Fibroblast of lung (primary cell): Measurements from ENCODE around the gene COL9A2. TPM values are rescaled to one million over a fixed set of nuclear protein-coding genes. Genes with fewer than 3 reads are reported as not detected.
"Not testable (repeated sequence)": the region's sequence is repeated elsewhere in the genome, so short reads cannot be mapped to it uniquely, and the experiment has no call there.

Experiments used
- DNase-seq, 2 donors: peaks; one replicate each; pipeline versions ENCODE4 v3.0.0 to v3.0.0-alpha.2; 2010; ENCODE audit warnings: low read depth in 2 of 2
- H2AFZ ChIP-seq: 2 replicates; pipeline ENCODE4 v1.5.1; 2012; ENCODE audit warnings: low read length, control low read depth, inconsistent platforms
- H3K27ac ChIP-seq: 2 replicates; pipeline ENCODE4 v1.5.1; 2011; ENCODE audit warnings: low read length, control low read depth; ENCODE audit not compliant: insufficient read depth
- H3K27me3 ChIP-seq: 2 replicates; pipeline ENCODE4 v1.5.1; 2011; ENCODE audit warnings: mild to moderate bottlenecking, low read length; ENCODE audit not compliant: control insufficient read depth, insufficient read depth
- H3K36me3 ChIP-seq: 2 replicates; pipeline ENCODE4 v1.5.1; 2011; ENCODE audit warnings: low read length; ENCODE audit not compliant: control insufficient read depth, insufficient read depth
- H3K4me1 ChIP-seq: 2 replicates; pipeline ENCODE4 v1.5.1; 2011; ENCODE audit warnings: low read length; ENCODE audit not compliant: control insufficient read depth, insufficient read depth; ENCODE audit errors: extremely low read depth
- H3K4me2 ChIP-seq: 2 replicates; pipeline ENCODE4 v1.5.1; 2011; ENCODE audit warnings: low read length, control low read depth; ENCODE audit not compliant: insufficient read depth; ENCODE audit errors: extremely low read depth
- H3K4me3 ChIP-seq, 4 experiments: fragments of 200-600 bp in 1 of 4; sonication (generic) in 1 of 4; replicated peaks in 1 of 4; 2 replicates each; pipeline ENCODE4 v1.5.1; 2011 to 2016; ENCODE audit warnings: low read length in 4 of 4, low read depth in 3 of 4, mild to moderate bottlenecking in 3 of 4, control low read depth in 2 of 4, inconsistent platforms in 1 of 4, mixed read lengths in 1 of 4; ENCODE audit not compliant: insufficient read depth in 1 of 4; ENCODE audit errors: control extremely low read depth in 1 of 4
- H3K79me2 ChIP-seq: 2 replicates; pipeline ENCODE4 v1.5.1; 2012; ENCODE audit warnings: mild to moderate bottlenecking, low read length, inconsistent platforms; ENCODE audit not compliant: control insufficient read depth, insufficient read depth
- H3K9ac ChIP-seq: 2 replicates; pipeline ENCODE4 v1.5.1; 2011; ENCODE audit warnings: mild to moderate bottlenecking, low read length, control low read depth; ENCODE audit not compliant: insufficient read depth
- H3K9me3 ChIP-seq: 2 replicates; pipeline ENCODE4 v1.5.1; 2012; ENCODE audit warnings: low read depth, low read length; ENCODE audit not compliant: control insufficient read depth, insufficient read depth
- H4K20me1 ChIP-seq: 2 replicates; pipeline ENCODE4 v1.5.1; 2011; ENCODE audit warnings: low read length; ENCODE audit not compliant: control insufficient read depth, insufficient read depth; ENCODE audit errors: extremely low read depth
- CTCF ChIP-seq, 2 donors: IDR thresholded peaks in 1 of 2; conservative IDR thresholded peaks in 1 of 2; 1 replicate in 1 of 2; 2 replicates in 1 of 2; pipeline ENCODE4 v1.5.1; 2011 to 2012; ENCODE audit warnings: low read length in 2 of 2, control low read depth in 1 of 2, inconsistent platforms in 1 of 2, low read depth in 1 of 2, mild to moderate bottlenecking in 1 of 2
- EZH2 ChIP-seq: IDR thresholded peaks from 2 replicates; pipeline ENCODE4 v1.5.1; 2012; ENCODE audit warnings: low read length, control low read depth, mild to moderate bottlenecking; ENCODE audit errors: missing control alignments
- polyA plus RNA-seq, 2 donors: library from polyadenylated mRNA; depleted of rRNA in 1 of 2; stranded (reverse) in 1 of 2; unstranded in 1 of 2; fragments of >200 nt; gene quantifications; 2 replicates each; pipeline ENCODE4 v1.2.1, GENCODE V29; 2011 to 2012; ENCODE audit warnings: missing spikeins in 1 of 2
- total RNA-seq: library from RNA; depleted of rRNA; stranded (reverse); fragments of >200 nt; gene quantifications from 2 replicates; pipeline ENCODE4 v1.2.1, GENCODE V29; 2014

COL9A2 gene
- total and polyA plus RNA-seq, 2 donors (not counting 1 experiment from before 2014, with no cell fraction given) = 1.3 to 2.8 TPM

- Histone ChIP-seq H3K27ac (no peak overlapping the region), H3K79me2 (no peaks in the 10 kb centered on the region), H3K4me3 (peak overlapping the region in 1 of 4 experiments; percentile 1), H3K27me3 (no peaks in the 10 kb centered on the region), H3K9ac (no peak overlapping the region), H3K4me2 (no peak overlapping the region), H2AFZ (peak overlapping the region; percentile 44), H3K9me3 (no peaks in the 10 kb centered on the region), H3K4me1 (no peaks in the 10 kb centered on the region), H4K20me1 (no peaks in the 10 kb centered on the region), H3K36me3 (no peaks in the 10 kb centered on the region)
- TF ChIP-seq CTCF (conservative IDR thresholded peaks at IDR 0.05 in 1 of 2, IDR thresholded peaks at IDR 0.05 in 1 of 2; ENCODE audit: low read depth in 1 of 2, low read length in 2 of 2) (no peak), EZH2 (no peak)
- DNase-seq = peak; percentile 53 to 65
These were observed 27.5 kb upstream of the COL9A2 start for GRCh38 chr1:40344597-40344996.

- H3K4me1 ChIP-seq = not testable (repeated sequence)
These were observed 25.3 kb upstream of the COL9A2 start for GRCh38 chr1:40342381-40342717.

GRCh38 chr1:40341491-40342380 lies 24.6 kb upstream of the COL9A2 start:
- Histone ChIP-seq H3K4me3 (no peak overlapping the region), H3K9me3 (no peaks in the 10 kb centered on the region), H3K36me3 (no peaks in the 10 kb centered on the region), H4K20me1 (no peaks in the 10 kb centered on the region), H3K27me3 (no peaks in the 10 kb centered on the region), H3K79me2 (no peaks in the 10 kb centered on the region), H3K4me2 (no peak overlapping the region), H2AFZ (no peak overlapping the region), H3K27ac (no peak overlapping the region), H3K9ac (no peak overlapping the region), H3K4me1 (peaks cover 3% of the 10 kb centered on the region)
- no peak for DNase-seq
- TF ChIP-seq CTCF (conservative IDR thresholded peaks at IDR 0.05 in 1 of 2, IDR thresholded peaks at IDR 0.05 in 1 of 2; ENCODE audit: low read depth in 1 of 2, low read length in 2 of 2) (no peak), EZH2 (no peak)

More at GRCh38 chr1:40342381-40342717, 25.3 kb upstream of the COL9A2 start:
- H2AFZ ChIP-seq, H3K4me2 ChIP-seq, H3K36me3 ChIP-seq, H4K20me1 ChIP-seq, H3K27me3 ChIP-seq, H3K9me3 ChIP-seq, H3K4me3 ChIP-seq, H3K79me2 ChIP-seq, H3K9ac ChIP-seq, DNase-seq, H3K27ac ChIP-seq: not testable (repeated sequence)
